ENCODE measurements around the gene ZCCHC3.

Gene ZCCHC3

DNA sequence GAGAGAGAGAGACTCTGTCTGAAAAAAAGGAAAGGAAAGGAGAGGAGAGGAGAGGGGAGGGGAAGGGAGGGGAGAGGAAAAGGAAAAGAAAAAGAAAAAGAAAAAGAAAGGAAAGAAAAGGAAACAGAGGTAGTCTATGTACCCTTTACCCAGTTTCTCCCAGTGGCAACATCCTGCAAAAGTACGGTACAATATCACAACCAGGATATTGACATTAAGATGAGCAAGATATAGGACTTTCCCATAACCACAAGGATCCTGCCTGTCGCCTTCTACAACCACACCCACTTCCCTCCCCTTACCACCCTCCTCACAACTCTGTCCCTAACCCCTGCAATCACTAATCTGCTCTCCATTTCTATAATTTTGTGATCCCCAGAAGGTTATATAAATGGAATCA is 10.9 kb upstream of the ZCCHC3 start:
- no peak for DNase-seq

DNA sequence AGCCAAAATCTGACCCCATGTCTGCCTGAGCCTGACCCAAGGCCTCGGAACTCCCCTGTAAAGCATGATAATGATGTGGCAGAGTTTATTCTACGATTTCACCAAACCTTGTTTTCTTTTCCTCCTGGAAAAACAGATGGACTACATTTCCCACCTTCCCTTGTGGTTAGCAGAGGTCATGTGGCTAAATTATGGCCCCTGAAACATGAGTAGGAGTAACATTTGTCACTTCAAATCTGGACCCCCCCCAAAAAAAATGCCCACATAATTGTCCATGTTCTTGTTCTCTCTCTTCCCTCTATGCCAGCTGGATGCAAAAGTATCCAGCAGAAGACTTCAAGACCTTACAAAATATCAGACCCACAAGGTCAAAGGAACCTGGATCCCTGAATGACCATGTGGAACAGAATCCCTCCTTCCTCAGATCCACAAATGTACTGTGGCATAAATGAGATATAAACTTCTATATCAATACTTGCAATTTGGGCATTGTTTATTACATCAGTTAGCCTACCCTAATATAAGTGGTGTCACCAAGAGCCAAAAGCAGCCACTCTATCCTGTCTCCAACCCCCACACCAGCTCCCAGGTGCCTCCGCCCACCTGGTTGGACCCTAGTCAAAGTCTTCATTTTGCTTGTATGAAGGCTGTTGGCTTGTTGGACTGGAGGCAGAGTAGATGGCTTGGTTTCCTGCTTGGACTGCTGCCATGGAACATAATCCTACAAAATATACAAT is 8.2 kb upstream of the ZCCHC3 start:
- DNase-seq: no peak

DNA sequence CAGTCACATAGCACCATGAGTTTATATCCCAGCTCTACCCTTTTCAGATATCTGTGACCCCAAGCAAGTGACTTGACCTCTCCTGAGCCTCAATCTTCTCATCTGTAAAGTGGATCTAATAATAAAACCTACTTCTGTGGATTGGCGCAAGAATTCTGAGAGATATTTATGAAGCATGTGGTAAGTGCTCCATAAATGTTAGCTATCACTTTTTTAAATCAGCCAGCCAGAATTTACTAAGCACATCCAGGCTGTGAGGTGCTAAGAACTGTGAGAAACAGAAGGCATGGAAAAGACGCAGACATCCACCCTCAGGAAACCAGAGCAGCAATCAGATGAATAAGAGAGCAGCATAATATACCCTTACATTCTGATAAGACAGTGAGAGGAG is 7.7 kb upstream of the ZCCHC3 start:
- DNase-seq: no peak

DNA sequence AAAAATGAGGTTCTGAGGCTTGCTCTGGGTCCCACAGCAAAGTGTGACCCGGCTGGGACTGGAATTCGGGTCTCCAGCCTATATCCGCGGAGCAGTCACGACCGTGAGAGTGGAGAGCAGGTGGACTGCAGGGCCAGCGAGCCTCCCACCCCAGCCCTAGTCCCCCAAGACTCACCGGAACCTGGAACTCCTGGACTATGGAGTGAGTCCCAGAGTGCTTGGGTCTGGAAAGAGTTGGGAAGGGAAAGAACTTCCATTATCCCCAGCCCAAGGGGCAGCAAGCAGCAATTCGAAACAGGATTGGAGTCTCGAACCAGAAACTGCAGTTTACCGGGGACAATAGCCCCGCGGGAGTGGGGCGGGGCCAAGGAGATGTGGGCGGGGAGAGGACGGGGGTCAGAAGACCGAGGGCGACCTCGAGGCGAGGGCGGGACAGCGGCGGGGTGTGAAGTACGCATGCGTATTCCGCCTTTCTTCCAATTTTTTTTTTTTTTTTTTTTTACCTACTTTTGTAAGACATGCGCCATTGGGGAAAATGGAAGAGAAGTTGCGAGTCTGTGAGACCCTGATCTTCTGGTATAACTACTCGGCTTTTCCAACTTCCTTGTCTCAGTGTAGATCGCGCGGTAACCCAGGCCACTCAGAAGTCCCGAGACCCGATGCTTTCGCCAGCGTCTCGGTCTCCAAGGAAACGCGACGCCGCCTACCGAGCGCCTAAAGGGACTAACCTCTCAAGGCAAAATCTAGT is 7.1 kb upstream of the ZCCHC3 start, which contains the start of gene C20orf96:
C20orf96 (minus strand) TSS at position 667 of the 748 bp plus-strand sequence; CDS start at position 527, 140 bp downstream.
- peak; percentile 91 for DNase-seq

DNA sequence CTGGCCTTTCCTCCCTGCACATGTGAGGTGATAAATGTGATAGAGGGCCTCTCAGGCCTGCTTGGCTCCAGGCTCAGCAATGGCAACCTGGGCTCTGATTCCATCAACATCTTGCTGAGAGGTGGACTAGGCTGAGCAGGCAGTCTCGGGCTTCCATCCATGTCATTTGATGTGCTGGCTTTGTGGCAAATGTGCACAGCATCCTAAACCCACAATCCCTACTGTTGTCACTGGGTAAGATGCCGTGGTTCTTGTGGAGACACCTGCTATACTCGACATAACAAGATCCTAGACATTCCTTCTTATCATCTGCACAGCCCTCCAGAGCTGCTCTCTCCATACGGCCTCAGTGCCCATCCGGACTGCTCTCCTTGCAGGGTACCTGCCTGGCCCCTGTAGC is 2.8 kb upstream of the ZCCHC3 start:
- no peak for DNase-seq

DNA sequence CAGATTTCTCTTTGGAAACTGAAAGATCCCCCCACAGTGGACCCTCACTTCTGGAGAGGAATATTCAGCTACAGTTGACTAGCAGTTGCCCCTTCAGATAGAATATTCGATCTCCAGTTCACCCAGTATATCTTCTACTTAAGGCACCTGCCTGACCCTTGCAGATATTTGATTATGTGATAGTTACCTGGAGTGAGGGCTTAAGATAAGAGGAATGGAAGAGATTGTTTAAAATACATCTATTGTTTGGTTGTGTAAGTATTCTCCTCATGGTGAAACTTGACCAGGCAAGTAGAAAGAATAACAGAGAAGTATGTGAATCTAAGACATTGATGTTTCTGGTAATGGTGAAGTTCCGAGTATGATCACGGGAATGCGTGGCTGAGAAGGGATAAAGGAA is 1.6 kb upstream of the ZCCHC3 start:
- no peak for DNase-seq

DNA sequence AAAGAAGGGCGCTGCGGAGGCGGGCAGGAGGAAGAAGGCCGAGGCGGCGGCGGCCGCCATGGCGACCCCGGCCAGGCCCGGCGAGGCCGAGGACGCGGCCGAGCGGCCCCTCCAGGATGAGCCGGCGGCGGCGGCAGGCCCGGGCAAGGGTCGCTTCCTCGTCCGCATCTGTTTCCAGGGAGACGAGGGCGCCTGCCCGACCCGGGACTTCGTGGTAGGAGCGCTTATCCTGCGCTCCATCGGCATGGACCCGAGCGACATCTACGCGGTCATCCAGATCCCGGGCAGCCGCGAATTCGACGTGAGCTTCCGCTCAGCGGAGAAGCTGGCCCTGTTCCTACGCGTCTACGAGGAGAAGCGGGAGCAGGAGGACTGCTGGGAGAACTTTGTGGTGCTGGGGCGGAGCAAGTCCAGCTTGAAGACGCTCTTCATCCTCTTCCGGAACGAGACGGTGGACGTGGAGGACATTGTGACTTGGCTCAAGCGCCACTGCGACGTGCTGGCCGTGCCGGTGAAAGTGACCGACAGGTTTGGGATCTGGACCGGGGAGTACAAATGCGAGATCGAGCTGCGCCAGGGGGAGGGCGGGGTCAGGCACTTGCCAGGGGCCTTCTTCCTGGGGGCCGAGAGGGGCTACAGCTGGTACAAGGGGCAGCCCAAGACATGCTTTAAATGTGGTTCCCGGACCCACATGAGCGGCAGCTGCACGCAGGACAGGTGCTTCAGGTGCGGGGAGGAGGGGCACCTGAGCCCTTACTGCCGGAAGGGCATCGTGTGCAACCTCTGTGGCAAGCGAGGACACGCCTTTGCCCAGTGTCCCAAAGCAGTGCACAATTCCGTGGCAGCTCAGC is 780 bp downstream of the ZCCHC3 start:
- DNase-seq: peak; percentile 76

DNA sequence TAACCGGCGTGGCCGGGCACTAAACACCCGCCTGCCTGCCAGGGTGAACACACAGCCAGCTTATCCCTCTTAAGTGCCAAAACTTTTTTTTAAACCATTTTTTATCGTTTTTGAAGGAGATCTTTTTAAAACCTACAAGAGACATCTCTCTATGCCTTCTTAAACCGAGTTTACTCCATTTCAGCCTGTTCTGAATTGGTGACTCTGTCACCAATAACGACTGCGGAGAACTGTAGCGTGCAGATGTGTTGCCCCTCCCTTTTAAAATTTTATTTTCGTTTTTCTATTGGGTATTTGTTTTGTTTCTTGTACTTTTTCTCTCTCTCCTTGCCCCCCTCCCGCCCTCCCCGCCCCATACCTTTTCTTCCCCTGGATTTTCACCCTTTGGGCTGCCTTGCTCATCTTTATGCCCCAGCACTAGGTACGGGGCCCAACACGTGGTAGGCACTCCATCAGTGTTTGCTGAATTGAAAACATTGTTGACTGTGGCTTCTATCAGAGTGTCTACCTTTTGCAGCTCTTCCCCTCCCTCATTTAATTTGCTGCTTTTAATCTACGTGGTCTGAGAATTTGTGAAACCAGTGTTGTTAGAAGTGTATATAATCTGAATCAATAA is 1.5 kb downstream of the ZCCHC3 start:
- no peak for DNase-seq

DNA sequence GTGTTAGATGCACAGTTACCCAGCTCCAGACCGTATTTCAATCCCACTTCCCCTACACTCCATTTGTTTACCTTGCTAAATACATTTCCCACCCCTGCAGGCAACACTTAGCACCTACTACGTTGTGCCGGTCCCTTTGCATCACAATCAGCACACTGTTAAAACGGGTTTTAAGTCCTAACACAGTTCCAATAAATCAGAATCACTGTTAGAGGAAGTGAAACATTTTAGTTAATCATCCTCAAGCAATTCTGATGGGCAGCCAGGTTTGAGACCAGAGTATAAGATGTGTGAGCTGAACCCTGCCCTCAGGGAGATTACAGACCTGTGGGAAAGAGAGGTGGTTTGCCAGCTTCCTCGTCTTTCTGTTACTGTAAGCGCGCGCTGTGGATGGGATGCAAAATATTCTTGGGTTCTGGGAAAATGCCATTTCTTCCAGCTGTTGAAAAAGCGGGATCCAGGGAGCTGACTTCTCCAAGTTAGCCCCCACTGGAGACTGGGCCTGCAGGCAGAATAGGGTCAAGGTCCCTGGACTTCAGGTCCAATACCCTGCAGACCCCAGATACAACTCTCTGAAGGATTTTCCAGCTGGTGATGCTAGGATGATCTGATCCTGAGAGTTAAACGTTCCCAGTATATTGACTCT is 3.1 kb downstream of the ZCCHC3 start:
- no peak for DNase-seq

DNA sequence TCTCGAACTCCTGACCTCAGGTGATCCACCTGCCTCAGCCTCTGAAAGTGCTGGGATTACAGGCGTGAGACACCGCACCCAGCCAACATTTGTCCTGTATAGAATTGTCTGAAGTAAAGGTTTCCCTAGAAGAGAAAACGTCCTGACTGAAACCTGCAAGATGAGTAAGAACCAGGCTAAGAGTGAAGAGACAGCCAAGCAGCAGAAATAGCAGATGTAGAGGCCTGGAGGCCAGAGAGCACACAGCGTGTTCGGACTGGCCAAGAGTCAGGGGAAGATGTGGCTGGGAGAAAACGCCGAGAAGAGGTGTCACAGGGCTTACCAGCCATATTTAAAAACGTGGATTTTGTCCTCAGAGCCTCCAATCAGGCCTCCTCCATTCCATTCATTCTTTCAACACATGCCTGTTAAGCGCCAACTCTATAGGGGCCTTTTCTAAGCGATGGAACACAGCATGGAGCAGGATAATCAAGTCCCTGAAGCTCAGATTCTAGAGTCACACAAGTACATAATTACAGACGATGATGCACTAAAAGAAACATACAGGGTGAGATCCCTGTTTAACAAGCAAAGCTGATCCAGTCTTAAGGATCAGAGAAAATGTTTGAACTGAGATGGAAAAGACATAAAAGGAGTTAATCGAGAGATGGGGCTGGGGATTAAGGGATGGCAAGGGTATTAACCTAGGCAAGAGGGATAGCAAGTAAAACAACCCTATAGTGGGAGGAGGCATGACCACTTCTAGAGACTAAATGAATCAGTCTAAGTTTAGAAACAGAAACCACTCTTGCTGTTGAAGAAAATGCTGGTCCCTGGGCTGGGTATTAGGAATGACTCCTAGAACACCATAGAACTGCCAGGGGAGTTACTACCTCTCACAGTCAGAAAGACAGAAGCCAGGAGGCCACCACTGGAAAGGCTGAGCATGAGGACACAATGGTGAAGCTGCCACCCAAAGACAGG is 4.8 kb downstream of the ZCCHC3 start:
- no peak for DNase-seq

DNA sequence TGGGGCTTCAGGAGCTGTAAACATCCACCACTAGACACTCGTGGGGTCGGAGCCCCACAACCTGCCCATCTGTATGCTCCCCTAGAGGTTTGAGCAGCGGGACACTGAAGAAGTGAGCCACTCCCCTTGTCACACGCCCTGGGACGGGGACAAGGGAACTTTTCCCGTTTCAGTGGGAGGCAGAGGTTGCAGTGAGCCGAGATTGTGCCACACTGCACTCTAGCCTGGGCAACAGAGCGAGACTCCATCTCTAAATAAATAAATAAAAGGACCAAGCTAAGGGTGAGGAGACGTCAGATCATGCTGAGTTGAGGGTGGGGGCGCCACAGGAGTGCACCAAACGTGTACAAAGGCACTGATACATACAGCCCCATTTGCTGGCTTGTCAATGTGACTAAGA is 8.4 kb downstream of the ZCCHC3 start:
- no peak for DNase-seq

DNA sequence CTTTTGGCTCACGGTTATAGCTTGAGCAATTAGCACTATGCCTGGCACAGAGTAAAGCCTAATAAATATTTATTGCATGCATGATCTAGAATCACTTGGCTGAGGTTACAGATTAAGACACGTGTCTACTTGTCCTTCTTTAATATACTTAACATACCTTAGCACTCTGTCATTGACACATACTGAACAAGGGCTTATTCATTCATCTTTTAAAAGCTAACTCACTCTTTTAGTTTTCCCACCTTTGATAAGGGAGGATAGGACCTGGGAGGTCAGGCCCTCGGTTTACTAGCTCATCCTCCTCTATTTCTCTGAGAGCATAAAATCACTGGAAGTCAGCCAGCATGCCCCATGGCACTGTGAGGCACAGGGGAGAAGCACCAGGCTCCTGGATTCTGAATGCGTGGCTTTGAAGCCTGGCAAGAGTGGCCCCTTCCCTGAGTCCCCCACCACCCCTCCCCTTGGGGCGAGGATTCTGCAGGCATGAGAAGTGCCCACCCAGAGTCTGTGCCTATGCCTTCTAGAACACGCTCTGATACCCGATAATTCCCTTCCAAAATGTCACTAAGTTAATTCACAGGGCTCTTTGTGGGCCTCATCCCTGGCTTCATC is 11.2 kb downstream of the ZCCHC3 start:
- DNase-seq: no peak

DNA sequence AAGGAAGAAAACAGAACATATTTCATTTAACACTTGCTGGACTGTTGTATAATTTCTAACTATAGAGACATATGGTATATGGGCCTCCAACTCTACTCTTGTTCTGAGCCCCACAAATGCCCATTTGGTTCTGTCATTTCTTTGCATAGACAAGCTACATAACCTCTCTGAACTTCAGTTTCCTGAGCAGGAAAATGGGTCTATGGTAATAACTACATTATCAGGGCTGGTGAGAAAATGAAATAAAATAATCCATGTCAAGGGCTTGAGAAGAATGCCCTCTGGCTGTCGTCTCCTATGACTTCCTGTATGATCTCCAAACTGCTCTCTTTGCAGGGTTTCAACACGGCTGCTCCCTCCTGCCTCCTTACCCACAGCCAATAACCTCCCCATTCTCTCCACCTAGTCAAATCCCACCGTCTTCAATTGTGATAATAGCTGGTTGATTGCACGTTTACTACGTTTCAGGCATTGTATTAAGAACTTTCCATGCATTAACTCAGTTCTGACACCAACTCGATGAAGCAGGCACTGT is 12.0 kb downstream of the ZCCHC3 start:
- no peak for DNase-seq

DNA sequence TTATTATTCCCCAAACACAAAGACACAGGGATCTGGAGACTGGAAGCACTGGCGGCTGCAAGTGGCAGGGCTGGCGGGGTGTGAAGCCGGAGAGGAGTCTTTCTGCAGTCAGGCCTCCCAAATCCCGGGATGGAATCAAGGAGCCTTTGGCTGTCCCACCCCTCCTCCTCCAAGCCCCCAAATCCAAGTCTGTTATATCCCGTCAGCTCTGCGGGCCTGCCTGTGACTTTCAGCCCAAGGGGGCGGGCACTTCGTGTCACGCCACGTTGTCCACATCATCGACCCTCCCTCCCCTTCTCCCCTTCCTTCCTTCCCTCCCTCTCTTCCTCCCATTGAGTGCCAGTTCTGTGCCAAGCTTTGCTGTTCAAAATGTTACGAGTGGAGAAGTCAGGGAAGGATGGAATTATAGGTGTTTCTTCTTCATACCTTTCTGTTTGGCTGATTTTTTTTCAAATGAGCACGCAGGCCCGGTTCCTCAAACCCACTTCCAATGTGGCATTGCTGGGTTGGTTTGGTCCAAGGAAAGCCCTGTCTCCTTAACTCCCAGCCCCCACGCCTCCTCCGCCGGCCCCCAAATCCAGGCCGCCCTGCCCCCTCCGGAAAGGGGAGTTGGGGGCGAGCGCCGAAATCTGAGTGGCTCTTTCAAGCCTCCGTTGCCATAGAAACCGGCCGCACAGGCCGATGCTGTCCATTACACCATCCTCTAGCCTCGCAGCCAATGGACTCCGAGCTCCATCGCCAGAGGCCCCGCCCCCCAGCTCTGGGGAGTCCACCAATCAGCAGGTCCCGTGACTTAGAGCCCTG is 12.7 kb downstream of the ZCCHC3 start:
- DNase-seq: peak; percentile 91

DNA sequence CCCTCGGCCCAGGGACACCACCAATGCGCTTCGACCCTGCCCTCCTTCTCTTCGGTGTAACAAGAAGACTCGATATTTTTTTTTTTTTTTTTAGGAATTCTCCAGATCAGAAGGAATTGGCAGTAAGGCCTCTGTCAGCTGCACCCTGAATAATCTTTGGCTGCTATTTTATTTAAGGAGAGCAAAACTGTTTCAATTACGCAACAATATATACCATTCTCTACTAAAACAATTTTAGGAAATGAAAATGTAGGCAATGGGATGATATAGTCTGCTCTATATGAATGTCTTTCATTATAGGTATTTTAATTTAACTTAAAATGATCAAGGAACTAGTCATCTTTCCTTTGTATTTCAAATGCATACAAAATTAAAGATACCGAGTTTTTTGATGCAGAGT is 13.3 kb downstream of the ZCCHC3 start:
- no peak for DNase-seq

DNA sequence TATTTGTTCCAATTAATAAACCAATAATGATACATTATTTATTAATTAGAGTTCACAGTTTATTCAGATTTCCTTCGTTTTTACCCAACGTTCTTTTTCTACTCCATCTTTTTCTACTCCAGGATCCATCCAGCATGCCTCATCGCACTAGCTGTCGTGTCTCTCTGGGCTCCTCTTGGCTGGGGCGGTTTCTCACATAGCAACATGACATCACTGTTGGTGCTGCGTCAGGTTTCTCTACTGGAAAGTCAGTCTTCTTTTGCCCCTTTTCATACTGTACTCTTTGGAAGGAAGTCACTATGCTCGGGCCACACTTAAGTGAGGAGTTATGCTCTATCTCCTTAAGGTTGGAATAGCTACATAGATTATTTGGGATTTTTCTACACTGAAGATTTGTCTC is 14.2 kb downstream of the ZCCHC3 start:
- DNase-seq: no peak

DNA sequence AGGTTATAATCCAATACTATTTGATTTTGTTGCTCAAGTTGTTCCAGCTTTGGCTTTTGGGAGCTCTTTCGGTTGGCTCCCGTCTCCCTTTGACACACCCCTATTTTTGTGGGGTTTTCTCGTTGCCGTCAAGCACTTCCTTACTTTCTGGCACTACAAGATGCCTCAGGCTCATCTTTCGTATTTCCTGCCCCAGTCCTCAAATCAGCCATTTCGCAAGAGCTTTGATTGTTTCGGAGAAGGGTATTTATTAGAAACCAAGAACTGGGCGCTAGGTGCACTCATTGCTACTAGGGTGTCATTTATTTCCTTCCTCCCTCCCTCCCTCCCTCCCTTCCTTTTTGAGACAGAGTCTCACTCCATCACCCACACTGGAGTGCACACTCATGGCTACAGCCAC is 14.7 kb downstream of the ZCCHC3 start:
- DNase-seq: no peak

DNA sequence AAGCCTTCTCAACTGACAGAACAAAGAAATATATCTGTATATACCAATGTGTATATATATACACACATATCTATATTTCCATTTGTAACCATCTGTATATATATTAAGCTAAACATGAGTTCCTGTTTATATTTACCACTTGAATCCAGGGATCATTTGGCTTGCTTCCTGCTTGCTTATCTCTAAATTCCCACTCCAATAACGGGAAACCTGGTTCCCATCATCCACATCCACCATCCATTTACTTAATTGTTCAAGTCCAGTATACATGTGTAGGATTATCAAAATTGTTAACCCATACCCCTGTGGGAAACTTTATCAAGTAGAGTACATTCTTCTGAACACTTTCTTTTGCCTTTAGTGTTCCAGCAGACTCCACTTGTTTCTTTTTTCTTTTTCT is 15.5 kb downstream of the ZCCHC3 start:
- no peak for DNase-seq

DNA sequence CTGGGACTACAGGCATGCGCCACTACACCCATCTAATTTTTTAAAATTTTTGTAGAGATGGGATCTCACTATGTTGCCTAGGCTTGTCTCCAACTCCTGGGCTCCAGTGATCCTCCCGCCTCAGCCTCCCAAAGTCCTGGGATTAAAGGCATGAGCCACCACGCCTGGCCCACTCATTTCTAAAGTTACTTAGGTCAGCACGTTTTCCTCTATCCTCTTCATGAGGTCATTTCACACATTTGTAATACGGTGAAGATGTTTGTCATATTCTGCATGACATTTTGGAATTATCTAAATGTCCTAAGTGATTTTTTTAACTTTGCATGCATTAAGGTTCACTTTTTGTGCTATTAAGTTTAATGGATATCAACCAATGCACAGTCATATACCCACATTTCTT is 16.0 kb downstream of the ZCCHC3 start:
- DNase-seq: no peak

DNA sequence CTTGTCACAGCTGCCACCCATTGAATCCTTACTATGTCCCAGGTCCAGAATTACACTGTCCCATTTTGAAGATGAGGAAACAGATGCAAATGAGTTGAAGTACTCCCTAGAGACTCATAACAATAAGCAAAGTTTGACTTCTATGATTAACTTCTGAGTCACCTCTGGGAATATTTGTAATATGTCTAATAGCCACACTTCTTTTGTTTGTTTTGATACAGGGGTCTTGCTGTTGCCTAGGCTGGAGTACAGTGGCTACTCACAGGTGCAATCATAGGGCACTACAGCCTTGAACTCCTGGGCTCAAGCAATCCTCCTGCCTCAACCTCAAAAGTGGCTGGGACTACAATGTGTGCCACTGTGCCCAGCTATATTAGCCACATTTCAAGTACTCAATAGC is 16.6 kb downstream of the ZCCHC3 start:
- DNase-seq: no peak
